Parathyroid adenoma (tissue), 2 donors: Measurements from ENCODE around the gene JPH3.

ENCODE experiments used
- H2AFZ ChIP-seq: fragments of 300-600 bp; sonication (generic); one replicate; pipeline ENCODE4 v1.7.0; 2017; ENCODE audit warnings: antibody characterized with exemption, mild to moderate bottlenecking
- H3K27ac ChIP-seq: fragments of 300-600 bp; sonication (generic); one replicate; pipeline ENCODE4 v1.7.0; 2017
- H3K27me3 ChIP-seq: fragments of 300-600 bp; sonication (generic); one replicate; pipeline ENCODE4 v1.7.0; 2017; ENCODE audit warnings: low read length; ENCODE audit not compliant: control insufficient read depth, insufficient read depth
- H3K36me3 ChIP-seq: fragments of 300-600 bp; sonication (generic); one replicate; pipeline ENCODE4 v1.7.0; 2017; ENCODE audit warnings: low read length; ENCODE audit not compliant: control insufficient read depth, insufficient read depth
- H3K4me1 ChIP-seq: fragments of 300-600 bp; sonication (generic); one replicate; pipeline ENCODE4 v1.7.0; 2017; ENCODE audit warnings: control low read depth
- H3K4me2 ChIP-seq: fragments of 300-600 bp; sonication (generic); one replicate; pipeline ENCODE4 v1.7.0; 2017; ENCODE audit warnings: low read length
- H3K4me3 ChIP-seq: fragments of 300-600 bp; sonication (generic); one replicate; pipeline ENCODE4 v1.7.0; 2017; ENCODE audit warnings: low read depth, low read length
- H3K79me2 ChIP-seq: fragments of 300-600 bp; sonication (generic); one replicate; pipeline ENCODE4 v1.7.0; 2017; ENCODE audit warnings: control low read depth
- H3K9ac ChIP-seq: fragments of 300-600 bp; sonication (generic); one replicate; pipeline ENCODE4 v1.7.0; 2017; ENCODE audit warnings: mild to moderate bottlenecking
- H3K9me3 ChIP-seq: fragments of 300-600 bp; sonication (generic); one replicate; pipeline ENCODE4 v1.7.0; 2017; ENCODE audit warnings: low read length; ENCODE audit not compliant: control insufficient read depth
- TF ChIP-seq, protein P1 (sequence below): fragments of 300-600 bp; sonication (generic); IDR thresholded peaks from one replicate; pipeline ENCODE4 v1.7.0; 2017; ENCODE audit warnings: antibody characterized with exemption, mild to moderate bottlenecking
- donor health status: primary hyperparathyroidism.

The JPH3 gene

DNA sequence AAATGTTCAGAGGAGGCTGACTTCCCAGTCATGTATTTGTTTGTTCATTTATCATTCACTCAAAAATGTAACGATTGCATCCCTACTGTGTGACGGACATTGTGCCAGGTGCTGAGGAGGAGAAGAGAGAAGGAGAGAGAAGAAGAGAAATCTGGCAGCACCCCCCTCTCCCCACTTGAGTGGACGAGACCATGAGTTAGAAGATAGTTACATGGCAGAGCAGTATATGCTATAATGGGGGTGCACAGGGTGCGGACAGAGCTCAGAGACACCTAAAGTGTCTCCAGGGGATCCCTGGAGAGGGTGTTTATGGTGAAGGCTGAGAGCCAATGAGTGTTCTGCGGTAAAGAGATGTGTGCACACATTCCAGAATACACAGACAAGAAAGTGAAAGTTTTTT lies 6.6 kb upstream of the JPH3 start:
- Histone ChIP-seq H3K9ac (no peak overlapping the region), H3K36me3 (no peaks in the 10 kb centered on the region), H3K79me2 (no peaks in the 10 kb centered on the region), H3K9me3 (no peaks in the 10 kb centered on the region), H3K4me1 (no peaks in the 10 kb centered on the region), H3K4me3 (no peak overlapping the region), H3K4me2 (no peak overlapping the region), H2AFZ (no peak overlapping the region), H3K27ac (no peak overlapping the region), H3K27me3 (no peaks in the 10 kb centered on the region)
- TF ChIP-seq, protein P1, sequence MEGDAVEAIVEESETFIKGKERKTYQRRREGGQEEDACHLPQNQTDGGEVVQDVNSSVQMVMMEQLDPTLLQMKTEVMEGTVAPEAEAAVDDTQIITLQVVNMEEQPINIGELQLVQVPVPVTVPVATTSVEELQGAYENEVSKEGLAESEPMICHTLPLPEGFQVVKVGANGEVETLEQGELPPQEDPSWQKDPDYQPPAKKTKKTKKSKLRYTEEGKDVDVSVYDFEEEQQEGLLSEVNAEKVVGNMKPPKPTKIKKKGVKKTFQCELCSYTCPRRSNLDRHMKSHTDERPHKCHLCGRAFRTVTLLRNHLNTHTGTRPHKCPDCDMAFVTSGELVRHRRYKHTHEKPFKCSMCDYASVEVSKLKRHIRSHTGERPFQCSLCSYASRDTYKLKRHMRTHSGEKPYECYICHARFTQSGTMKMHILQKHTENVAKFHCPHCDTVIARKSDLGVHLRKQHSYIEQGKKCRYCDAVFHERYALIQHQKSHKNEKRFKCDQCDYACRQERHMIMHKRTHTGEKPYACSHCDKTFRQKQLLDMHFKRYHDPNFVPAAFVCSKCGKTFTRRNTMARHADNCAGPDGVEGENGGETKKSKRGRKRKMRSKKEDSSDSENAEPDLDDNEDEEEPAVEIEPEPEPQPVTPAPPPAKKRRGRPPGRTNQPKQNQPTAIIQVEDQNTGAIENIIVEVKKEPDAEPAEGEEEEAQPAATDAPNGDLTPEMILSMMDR: no peak

DNA sequence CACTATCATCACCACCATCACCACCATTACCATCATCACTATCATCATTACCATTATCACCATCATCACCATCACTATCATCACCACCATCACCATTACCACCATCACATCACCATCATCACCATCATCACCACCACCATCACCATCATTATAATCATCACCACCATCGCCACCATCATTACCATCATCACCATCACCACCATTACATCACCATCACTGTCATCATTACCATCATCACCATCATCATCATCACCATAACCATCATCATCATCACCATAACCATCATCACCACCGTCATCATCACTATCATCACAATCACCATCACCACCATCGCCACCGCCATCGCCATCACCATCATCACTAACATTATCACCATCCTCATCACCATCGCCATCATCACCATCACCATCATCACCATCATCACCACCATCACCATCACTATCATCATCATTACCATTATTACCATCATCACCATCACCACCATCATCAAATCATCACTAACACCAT lies 4.9 kb upstream of the JPH3 start:
- Histone ChIP-seq H3K79me2 (no peaks in the 10 kb centered on the region), H2AFZ (no peak overlapping the region), H3K27me3 (peaks cover 3% of the 10 kb centered on the region), H3K4me3 (no peak overlapping the region), H3K9ac (no peak overlapping the region), H3K27ac (no peak overlapping the region), H3K4me2 (no peak overlapping the region), H3K9me3 (no peaks in the 10 kb centered on the region), H3K36me3 (no peaks in the 10 kb centered on the region), H3K4me1 (no peaks in the 10 kb centered on the region)
- TF ChIP-seq, protein P1: no peak

DNA sequence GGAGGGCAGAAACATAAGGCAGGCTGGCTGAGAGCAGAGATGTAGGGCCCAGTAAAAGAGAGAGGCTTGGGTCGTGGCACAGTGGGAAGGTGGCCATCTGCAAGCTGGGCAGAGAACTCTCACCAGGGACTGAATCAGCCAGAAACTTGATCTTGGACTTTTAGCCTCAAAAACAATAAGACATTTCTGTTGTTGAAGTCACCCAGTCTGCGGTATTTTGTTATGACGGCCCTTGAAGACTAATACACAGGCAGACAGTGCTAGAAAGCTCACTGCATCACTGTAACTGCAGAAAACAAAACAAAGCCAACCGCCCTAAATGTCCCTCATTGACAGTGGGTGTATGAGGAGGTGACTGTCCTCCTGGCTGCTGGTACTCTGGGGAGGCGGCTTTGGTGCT lies 3.9 kb upstream of the JPH3 start:
- Histone ChIP-seq H3K27me3 (peaks cover 3% of the 10 kb centered on the region), H3K36me3 (no peaks in the 10 kb centered on the region)

DNA sequence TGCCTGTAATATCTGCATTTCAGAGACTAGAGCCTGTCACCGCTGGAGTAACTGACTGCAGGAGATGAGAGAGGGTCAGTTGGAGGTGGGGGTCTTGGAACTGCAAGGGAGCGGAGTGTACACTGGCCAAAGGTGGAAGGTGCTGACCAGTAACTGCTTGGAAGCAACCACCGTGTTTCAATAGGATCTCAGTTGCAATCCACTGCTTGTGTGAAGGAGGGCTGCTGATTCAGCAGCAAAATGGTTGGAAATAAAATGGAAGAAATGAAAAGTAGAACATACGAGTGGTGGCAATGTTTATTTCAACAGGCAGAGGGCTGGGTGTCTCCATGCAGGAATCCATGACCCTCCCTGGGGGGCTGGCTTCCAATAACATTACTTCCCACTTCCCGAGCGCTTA lies 2.1 kb upstream of the JPH3 start:
- no peak overlapping the region for H3K9ac ChIP-seq
- H3K4me1 ChIP-seq: no peaks in the 10 kb centered on the region
- no peaks in the 10 kb centered on the region for H3K9me3 ChIP-seq
- H3K79me2 ChIP-seq: no peaks in the 10 kb centered on the region
- H3K36me3 ChIP-seq: no peaks in the 10 kb centered on the region
- no peak overlapping the region for H3K4me2 ChIP-seq
- H3K4me3 ChIP-seq: no peak overlapping the region
- TF ChIP-seq, protein P1: no peak
- no peak overlapping the region for H2AFZ ChIP-seq
- peaks cover 3% of the 10 kb centered on the region for H3K27me3 ChIP-seq
- no peak overlapping the region for H3K27ac ChIP-seq

More for the DNA sequence above, 3.9 kb upstream of the JPH3 start:
- Histone ChIP-seq H3K9me3 (no peaks in the 10 kb centered on the region), H3K4me3 (no peak overlapping the region), H3K4me1 (no peaks in the 10 kb centered on the region), H3K79me2 (no peaks in the 10 kb centered on the region), H2AFZ (no peak overlapping the region), H3K9ac (no peak overlapping the region), H3K27ac (no peak overlapping the region), H3K4me2 (no peak overlapping the region)
- TF ChIP-seq, protein P1: no peak

DNA sequence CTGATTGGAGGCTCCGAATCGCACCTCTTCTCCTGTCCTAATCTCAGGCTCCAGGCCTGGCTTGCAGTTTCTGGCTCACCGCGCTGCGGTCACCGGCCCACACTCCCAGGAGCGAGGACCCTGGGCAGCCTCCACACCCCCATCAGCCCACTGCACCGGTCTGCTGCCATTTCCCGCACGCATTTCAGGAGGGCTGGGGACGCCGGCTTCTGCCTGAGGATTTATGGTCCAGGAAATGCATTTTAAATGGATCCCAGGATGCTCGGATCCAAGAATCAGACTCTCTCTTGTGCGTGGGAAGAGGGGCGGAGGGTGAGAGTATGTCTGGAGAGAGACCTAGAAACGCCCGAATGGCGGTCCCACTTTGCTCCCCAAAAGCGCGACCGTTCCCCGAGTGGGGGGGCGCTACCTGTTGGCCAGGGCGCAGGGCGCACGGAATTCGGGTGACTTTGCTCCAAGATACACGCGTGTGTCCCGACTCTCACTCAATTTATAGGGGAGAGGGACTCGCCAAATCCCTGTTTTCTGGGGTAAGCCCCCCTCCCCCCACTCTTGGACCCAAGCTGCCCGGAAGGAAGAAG lies 817 bp upstream of the JPH3 start:
- H3K79me2 ChIP-seq: no peaks in the 10 kb centered on the region
- H3K36me3 ChIP-seq: no peaks in the 10 kb centered on the region
- no peaks in the 10 kb centered on the region for H3K4me1 ChIP-seq
- H3K4me2 ChIP-seq: no peak overlapping the region
- H3K9ac ChIP-seq: no peak overlapping the region
- no peak overlapping the region for H2AFZ ChIP-seq
- H3K27ac ChIP-seq: no peak overlapping the region
- H3K27me3 ChIP-seq: peaks cover 3% of the 10 kb centered on the region
- H3K4me3 ChIP-seq: no peak overlapping the region
- TF ChIP-seq, protein P1: no peak
- no peaks in the 10 kb centered on the region for H3K9me3 ChIP-seq
